Sigmoid colon (tissue), 4 donors: ENCODE results near the gene FGGY.

Source experiments
- EP300 ChIP-seq, 4 donors: sonication (generic); formaldehyde crosslinking; IDR thresholded peaks; one replicate each; pipeline ENCODE4 v1.6.1; 2017; ENCODE audit warnings: antibody characterized with exemption in 4 of 4
- POLR2A ChIP-seq, 2 donors: fragments of 450-650 bp; IDR thresholded peaks; one replicate each; pipeline ENCODE4 v1.6.1; 2016; ENCODE audit warnings: antibody characterized with exemption in 2 of 2, mild to moderate bottlenecking in 2 of 2, moderate library complexity in 2 of 2
- POLR2AphosphoS5 ChIP-seq, 4 donors: sonication (generic); formaldehyde crosslinking; IDR thresholded peaks; one replicate each; pipeline ENCODE4 v1.6.1; 2017; ENCODE audit warnings: antibody characterized with exemption in 4 of 4
- TF ChIP-seq, protein P1 (sequence below), 4 experiments: fragments of 450-650 bp in 3 of 4; fragments of 200-600 bp in 1 of 4; IDR thresholded peaks; one replicate each; pipeline ENCODE4 v1.5.1; 2016 to 2019; ENCODE audit warnings: antibody characterized with exemption in 4 of 4, mild to moderate bottlenecking in 3 of 4, moderate library complexity in 2 of 4

DNA sequence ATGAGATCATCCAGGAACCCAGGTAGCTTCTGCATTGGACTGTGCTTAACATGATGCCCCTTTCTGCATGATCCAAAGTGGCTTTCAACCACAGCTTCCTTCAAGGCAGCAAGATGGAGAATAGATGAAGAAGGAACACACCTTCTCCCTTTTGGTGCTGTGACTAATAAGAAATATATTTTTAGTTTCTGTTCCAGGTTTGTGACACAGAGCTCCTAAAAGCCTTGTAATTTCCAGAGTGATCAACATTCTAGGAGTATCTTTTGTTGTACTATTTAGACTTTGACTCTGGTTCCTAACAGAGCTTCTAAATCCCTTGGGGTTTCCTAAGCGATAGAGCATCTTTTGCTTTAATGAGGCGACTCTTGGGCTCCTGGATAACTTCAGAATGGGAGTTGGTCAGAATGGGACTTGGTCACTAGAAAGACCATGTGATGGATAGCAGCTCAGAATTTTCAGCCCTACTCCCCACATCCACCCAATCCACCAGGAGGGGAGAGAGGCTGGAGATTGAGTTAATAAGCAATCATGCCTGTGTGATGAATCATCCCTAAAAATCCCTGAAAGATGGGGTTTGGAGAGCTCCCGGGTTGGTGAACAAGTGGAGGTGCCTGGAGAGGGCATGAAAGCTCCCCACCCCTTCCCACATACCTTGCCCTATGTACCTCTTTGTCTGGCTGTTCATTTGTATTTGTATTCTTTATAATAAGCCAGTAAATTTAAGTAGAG is 134.8 kb downstream of the FGGY start:
- TF ChIP-seq, protein P1, sequence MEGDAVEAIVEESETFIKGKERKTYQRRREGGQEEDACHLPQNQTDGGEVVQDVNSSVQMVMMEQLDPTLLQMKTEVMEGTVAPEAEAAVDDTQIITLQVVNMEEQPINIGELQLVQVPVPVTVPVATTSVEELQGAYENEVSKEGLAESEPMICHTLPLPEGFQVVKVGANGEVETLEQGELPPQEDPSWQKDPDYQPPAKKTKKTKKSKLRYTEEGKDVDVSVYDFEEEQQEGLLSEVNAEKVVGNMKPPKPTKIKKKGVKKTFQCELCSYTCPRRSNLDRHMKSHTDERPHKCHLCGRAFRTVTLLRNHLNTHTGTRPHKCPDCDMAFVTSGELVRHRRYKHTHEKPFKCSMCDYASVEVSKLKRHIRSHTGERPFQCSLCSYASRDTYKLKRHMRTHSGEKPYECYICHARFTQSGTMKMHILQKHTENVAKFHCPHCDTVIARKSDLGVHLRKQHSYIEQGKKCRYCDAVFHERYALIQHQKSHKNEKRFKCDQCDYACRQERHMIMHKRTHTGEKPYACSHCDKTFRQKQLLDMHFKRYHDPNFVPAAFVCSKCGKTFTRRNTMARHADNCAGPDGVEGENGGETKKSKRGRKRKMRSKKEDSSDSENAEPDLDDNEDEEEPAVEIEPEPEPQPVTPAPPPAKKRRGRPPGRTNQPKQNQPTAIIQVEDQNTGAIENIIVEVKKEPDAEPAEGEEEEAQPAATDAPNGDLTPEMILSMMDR (IDR thresholded peaks at IDR 0.05) = no peak
- TF ChIP-seq POLR2A (IDR thresholded peaks at IDR 0.05) (no peak), POLR2AphosphoS5 (IDR thresholded peaks at IDR 0.05) (no peak), EP300 (IDR thresholded peaks at IDR 0.05) (no peak)
